SU-DHL-6 (cell line): ENCODE measurements around the gene RBX1.

Experiments
- H2AFZ ChIP-seq: fragments of 200-600 bp; sonication (generic); 2 replicates; pipeline ENCODE4 v1.6.1; 2014; ENCODE audit warnings: low read depth, mild to moderate bottlenecking, moderate library complexity, mixed read lengths, antibody characterized with exemption, low read length; ENCODE audit not compliant: severe bottlenecking
- H3F3A ChIP-seq: fragments of 200-600 bp; shearing (Covaris generic); 2 replicates; pipeline ENCODE4 v1.6.0; 2016; ENCODE audit warnings: antibody characterized with exemption, mild to moderate bottlenecking; ENCODE audit not compliant: insufficient read depth
- H3K27ac ChIP-seq: fragments of 200-600 bp; sonication (generic); 2 replicates; pipeline ENCODE4 v1.5.1; 2016; ENCODE audit warnings: low read depth, mild to moderate bottlenecking, low read length, moderate library complexity, mixed read lengths
- H3K27me3 ChIP-seq: fragments of 200-600 bp; sonication (generic), shearing (Covaris generic); 2 replicates; pipeline ENCODE4 v1.6.0; 2014; ENCODE audit warnings: mild to moderate bottlenecking, low read length
- H3K36me3 ChIP-seq: fragments of 200-600 bp; sonication (generic); 2 replicates; pipeline ENCODE4 v1.6.1; 2014; ENCODE audit warnings: mild to moderate bottlenecking, low read length, mixed read lengths
- H3K4me2 ChIP-seq: fragments of 300-600, 200-600 bp; shearing (Covaris generic), sonication (generic); 2 replicates; pipeline ENCODE4 v1.6.0; 2014; ENCODE audit warnings: low read length, low read depth, mild to moderate bottlenecking; ENCODE audit not compliant: poor library complexity, severe bottlenecking
- H3K4me3 ChIP-seq: fragments of 200-600 bp; sonication (generic); 2 replicates; pipeline ENCODE4 v1.5.1; 2014; ENCODE audit warnings: antibody characterized with exemption, low read length, mild to moderate bottlenecking, mixed read lengths; ENCODE audit not compliant: insufficient read depth, poor library complexity, severe bottlenecking
- H3K79me2 ChIP-seq: fragments of 200-600 bp; sonication (generic); 2 replicates; pipeline ENCODE4 v1.6.1; 2014; ENCODE audit warnings: mild to moderate bottlenecking, low read length, moderate library complexity; ENCODE audit not compliant: insufficient read depth
- H3K9ac ChIP-seq: fragments of 200-600 bp; sonication (generic); 2 replicates; pipeline ENCODE4 v1.7.0; 2014; ENCODE audit warnings: mild to moderate bottlenecking, low read length
- H3K9me2 ChIP-seq: fragments of 200-600 bp; sonication (generic); replicated peaks from 2 replicates; pipeline ENCODE4 v1.6.1; 2014; ENCODE audit warnings: low read length; ENCODE audit not compliant: insufficient read depth
- H3K9me3 ChIP-seq: fragments of 200-600 bp; sonication (generic); 2 replicates; pipeline ENCODE4 v1.6.1; 2014; ENCODE audit warnings: low read length, mixed read lengths; ENCODE audit not compliant: insufficient read depth
- H4K20me1 ChIP-seq: fragments of 200-600 bp; sonication (generic); 2 replicates; pipeline ENCODE4 v1.6.1; 2014; ENCODE audit warnings: low read depth, mild to moderate bottlenecking, antibody characterized with exemption, low read length, moderate library complexity, mixed read lengths
- EZH2phosphoT487 ChIP-seq: fragments of 200-600 bp; sonication (generic), shearing (Covaris generic); conservative IDR thresholded peaks from 2 replicates; pipeline ENCODE4 v1.6.1; 2018; ENCODE audit warnings: mild to moderate bottlenecking, antibody characterized with exemption, low read length, moderate library complexity, mixed read lengths
- TF ChIP-seq, protein P1 (sequence below): fragments of 200-600 bp; sonication (generic); IDR thresholded peaks from one replicate; pipeline ENCODE4 v1.5.1; 2017; ENCODE audit warnings: antibody characterized with exemption, mild to moderate bottlenecking, low read length, moderate library complexity; ENCODE audit not compliant: insufficient read depth, poor library complexity, severe bottlenecking

RBX1 gene

DNA sequence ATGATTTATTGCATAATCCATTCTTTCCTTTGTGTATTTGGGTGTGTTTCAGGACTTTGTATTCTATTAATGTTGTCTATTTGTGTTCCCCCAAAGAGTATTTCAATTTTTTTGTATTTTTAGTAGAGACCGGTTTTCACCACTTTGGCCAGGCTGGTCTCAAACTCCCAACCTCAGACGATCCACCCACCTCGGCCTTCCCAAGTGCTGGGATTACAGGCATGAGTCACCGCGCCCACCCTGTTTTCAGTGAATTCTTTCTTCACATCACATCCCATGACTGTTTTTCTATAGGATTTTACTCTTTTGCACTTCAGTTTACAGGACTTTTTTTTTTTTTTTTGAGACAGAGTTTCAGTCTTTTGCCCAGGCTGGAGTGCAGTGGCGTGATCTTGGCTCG is 46.3 kb downstream of the RBX1 start:
- H3K9me3 ChIP-seq = no peaks in the 10 kb centered on the region
- H3F3A ChIP-seq = no peaks in the 10 kb centered on the region
- H3K79me2 ChIP-seq = no peaks in the 10 kb centered on the region
- H3K27me3 ChIP-seq = no peaks in the 10 kb centered on the region
- no peak overlapping the region for H3K9ac ChIP-seq
- no peaks in the 10 kb centered on the region for H3K36me3 ChIP-seq
- TF ChIP-seq, protein P1, sequence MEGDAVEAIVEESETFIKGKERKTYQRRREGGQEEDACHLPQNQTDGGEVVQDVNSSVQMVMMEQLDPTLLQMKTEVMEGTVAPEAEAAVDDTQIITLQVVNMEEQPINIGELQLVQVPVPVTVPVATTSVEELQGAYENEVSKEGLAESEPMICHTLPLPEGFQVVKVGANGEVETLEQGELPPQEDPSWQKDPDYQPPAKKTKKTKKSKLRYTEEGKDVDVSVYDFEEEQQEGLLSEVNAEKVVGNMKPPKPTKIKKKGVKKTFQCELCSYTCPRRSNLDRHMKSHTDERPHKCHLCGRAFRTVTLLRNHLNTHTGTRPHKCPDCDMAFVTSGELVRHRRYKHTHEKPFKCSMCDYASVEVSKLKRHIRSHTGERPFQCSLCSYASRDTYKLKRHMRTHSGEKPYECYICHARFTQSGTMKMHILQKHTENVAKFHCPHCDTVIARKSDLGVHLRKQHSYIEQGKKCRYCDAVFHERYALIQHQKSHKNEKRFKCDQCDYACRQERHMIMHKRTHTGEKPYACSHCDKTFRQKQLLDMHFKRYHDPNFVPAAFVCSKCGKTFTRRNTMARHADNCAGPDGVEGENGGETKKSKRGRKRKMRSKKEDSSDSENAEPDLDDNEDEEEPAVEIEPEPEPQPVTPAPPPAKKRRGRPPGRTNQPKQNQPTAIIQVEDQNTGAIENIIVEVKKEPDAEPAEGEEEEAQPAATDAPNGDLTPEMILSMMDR = no peak
- no peak for TF ChIP-seq EZH2phosphoT487
- H3K9me2 ChIP-seq = no peaks in the 10 kb centered on the region
- no peak overlapping the region for H3K4me3 ChIP-seq
- no peak overlapping the region for H3K4me2 ChIP-seq
- H4K20me1 ChIP-seq = no peaks in the 10 kb centered on the region
- no peak overlapping the region for H3K27ac ChIP-seq
- no peak overlapping the region for H2AFZ ChIP-seq

DNA sequence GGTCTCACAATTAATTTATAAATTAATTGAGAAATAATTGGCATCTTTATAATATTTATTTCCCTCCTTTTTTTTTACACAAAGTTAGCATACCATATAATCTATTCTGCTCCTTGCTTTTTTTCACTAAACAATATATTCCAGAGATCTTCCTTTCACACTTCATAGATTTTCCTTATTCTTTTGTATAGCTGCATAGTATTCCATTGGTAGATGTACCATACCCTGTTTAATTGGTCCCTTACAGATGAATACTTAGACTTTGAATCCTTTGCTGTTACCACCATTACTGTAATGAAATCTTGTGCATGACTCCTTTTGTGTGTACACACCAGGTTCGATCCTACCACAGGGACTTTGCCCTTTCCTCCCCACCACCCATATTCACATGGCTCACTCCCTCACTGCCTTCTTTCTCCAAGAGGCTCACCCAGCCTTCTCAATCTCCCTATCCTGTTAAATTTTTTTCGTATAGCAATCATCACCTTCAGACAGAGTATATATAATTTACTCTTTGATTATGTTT is 48.9 kb downstream of the RBX1 start:
- Histone ChIP-seq H3K9me3 (no peaks in the 10 kb centered on the region), H4K20me1 (no peaks in the 10 kb centered on the region), H3K36me3 (no peaks in the 10 kb centered on the region), H3K9me2 (no peaks in the 10 kb centered on the region), H3K9ac (no peak overlapping the region), H2AFZ (no peak overlapping the region), H3F3A (no peaks in the 10 kb centered on the region), H3K27ac (no peak overlapping the region), H3K4me2 (no peak overlapping the region), H3K4me3 (no peak overlapping the region), H3K79me2 (no peaks in the 10 kb centered on the region), H3K27me3 (no peaks in the 10 kb centered on the region)
- no peak for TF ChIP-seq EZH2phosphoT487
- TF ChIP-seq, protein P1 = no peak

DNA sequence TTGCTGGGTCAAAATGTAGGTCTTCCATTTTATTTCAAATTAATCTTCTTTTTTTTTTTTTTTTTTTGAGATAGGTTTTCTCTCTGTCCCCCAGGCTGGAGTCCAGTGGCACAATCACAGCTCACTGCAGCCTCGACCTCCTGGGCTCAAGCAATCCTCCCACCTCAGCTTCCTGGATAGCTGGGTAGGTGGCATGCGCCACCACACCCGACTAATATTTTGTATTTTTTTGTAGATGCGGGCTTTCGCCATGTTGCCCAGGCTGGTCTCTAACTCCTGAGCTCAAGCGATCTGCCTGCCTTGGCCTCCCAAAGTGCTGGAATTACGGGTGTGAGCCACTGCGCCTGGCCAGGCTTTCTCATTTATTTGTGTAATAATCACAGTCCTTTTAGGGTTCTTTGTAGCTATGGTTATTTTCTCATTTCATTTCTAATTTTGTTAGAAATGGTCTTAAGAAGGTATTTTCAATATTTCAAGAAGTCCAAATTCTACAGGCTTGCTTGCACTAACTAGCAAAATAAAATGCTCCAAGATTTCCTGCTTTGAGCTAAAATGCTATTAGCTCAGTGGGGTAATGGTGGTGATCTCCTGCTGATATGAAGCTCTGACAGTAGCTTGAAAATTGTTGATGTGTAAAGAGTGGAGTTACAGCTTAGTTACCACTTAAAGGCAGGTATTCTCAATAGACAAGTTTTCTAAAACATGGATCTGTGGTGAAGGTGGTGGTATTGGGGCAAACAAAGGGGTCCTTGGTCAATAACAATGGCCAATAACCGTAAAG is 50.0 kb downstream of the RBX1 start:
- no peak overlapping the region for H3K4me2 ChIP-seq
- no peaks in the 10 kb centered on the region for H3K9me2 ChIP-seq
- no peaks in the 10 kb centered on the region for H3K79me2 ChIP-seq
- H3K4me3 ChIP-seq = no peak overlapping the region
- no peaks in the 10 kb centered on the region for H3K27me3 ChIP-seq
- H3K27ac ChIP-seq = no peak overlapping the region
- no peak overlapping the region for H3K9ac ChIP-seq
- no peaks in the 10 kb centered on the region for H3F3A ChIP-seq
- no peak for TF ChIP-seq EZH2phosphoT487
- TF ChIP-seq, protein P1 = no peak
- no peaks in the 10 kb centered on the region for H3K9me3 ChIP-seq
- H4K20me1 ChIP-seq = no peaks in the 10 kb centered on the region
- H2AFZ ChIP-seq = no peak overlapping the region
- no peaks in the 10 kb centered on the region for H3K36me3 ChIP-seq
